IgD-negative memory B cell (primary cell): Measurements from ENCODE around the gene LHX2. TPM values are rescaled to one million over a fixed set of nuclear protein-coding genes. Genes with fewer than 3 reads are reported as not detected.

Experiments
- H3K27ac Mint-ChIP-seq, 3 donors: one replicate each; pipeline ENCODE4 v1.8.0; 2020 to 2022; ENCODE audit warnings: mild to moderate bottlenecking in 3 of 3, mixed read lengths in 3 of 3, moderate library complexity in 1 of 3
- H3K27me3 Mint-ChIP-seq: one replicate; pipeline ENCODE4 v1.8.0; 2021; ENCODE audit warnings: mixed read lengths
- H3K36me3 Mint-ChIP-seq: one replicate; pipeline ENCODE4 v1.8.0; 2020; ENCODE audit warnings: mild to moderate bottlenecking, mixed read lengths
- H3K4me1 Mint-ChIP-seq, 3 donors: one replicate each; pipeline ENCODE4 v1.8.0; 2020 to 2022; ENCODE audit warnings: mixed read lengths in 3 of 3, mild to moderate bottlenecking in 1 of 3
- H3K4me3 Mint-ChIP-seq, 4 donors: one replicate each; pipeline ENCODE4 v1.8.0; 2020 to 2022; ENCODE audit warnings: mild to moderate bottlenecking in 4 of 4, mixed read lengths in 4 of 4, moderate library complexity in 3 of 4
- H3K9me3 Mint-ChIP-seq, 3 donors: one replicate each; pipeline ENCODE4 v1.8.0; 2020 to 2021; ENCODE audit warnings: mixed read lengths in 3 of 3, mild to moderate bottlenecking in 1 of 3
- polyA plus RNA-seq: library from polyadenylated mRNA; unstranded; fragments of 300-500 nt; fragmentation: Illumina TruSeq; gene quantifications from one replicate; pipeline ENCODE4 v1.2.3, GENCODE V29; 2021

Gene LHX2
- polyA plus RNA-seq, 1 donor from 2014 or later, result not detected

- Mint-ChIP-seq H3K4me1 (peaks cover 8 to 21% (median 12%) of the 10 kb centered on the region in 3 donors), H3K36me3 (peaks cover 2% of the 10 kb centered on the region), H3K27ac (peak overlapping the region in 2 of 3 donors; percentile 83 to 97), H3K4me3 (no peak overlapping the region), H3K9me3 (peaks cover 0 to 9% (median 0%) of the 10 kb centered on the region in 3 donors), H3K27me3 (peaks cover 57% of the 10 kb centered on the region)
These were observed 10.9 kb downstream of the LHX2 start for GRCh38 chr9:124022201-124023121.

GRCh38 chr9:124024107-124024506 is 12.5 kb downstream of the LHX2 start:
- Mint-ChIP-seq H3K27ac (no peak overlapping the region), H3K36me3 (peaks cover 2% of the 10 kb centered on the region), H3K9me3 (peaks cover 0 to 9% (median 0%) of the 10 kb centered on the region in 3 donors), H3K27me3 (peaks cover 52% of the 10 kb centered on the region), H3K4me3 (no peak overlapping the region), H3K4me1 (peaks cover 5 to 21% (median 12%) of the 10 kb centered on the region in 3 donors)

GRCh38 chr9:124029617-124030016 is 18.0 kb downstream of the LHX2 start:
- Mint-ChIP-seq H3K4me1 (peaks cover 0 to 4% (median 3%) of the 10 kb centered on the region in 3 donors), H3K4me3 (no peak overlapping the region), H3K27me3 (peaks cover 37% of the 10 kb centered on the region), H3K36me3 (peaks cover 2% of the 10 kb centered on the region), H3K9me3 (no peaks in the 10 kb centered on the region), H3K27ac (no peak overlapping the region)

GRCh38 chr9:124030969-124031451 is 19.4 kb downstream of the LHX2 start:
- Mint-ChIP-seq H3K27ac (no peak overlapping the region), H3K4me1 (peaks cover 0 to 4% (median 3%) of the 10 kb centered on the region in 3 donors), H3K9me3 (peaks cover 0 to 2% (median 0%) of the 10 kb centered on the region in 3 donors), H3K36me3 (no peaks in the 10 kb centered on the region), H3K27me3 (peaks cover 38% of the 10 kb centered on the region), H3K4me3 (peak overlapping the region in 1 of 4 donors; percentile 62)

GRCh38 chr9:124032247-124032646 is 20.7 kb downstream of the LHX2 start:
- H3K27me3 Mint-ChIP-seq, result peaks cover 38% of the 10 kb centered on the region
- H3K9me3 Mint-ChIP-seq, result peaks cover 0 to 2% (median 0%) of the 10 kb centered on the region in 3 donors
- no peak overlapping the region for H3K4me3 Mint-ChIP-seq
- H3K36me3 Mint-ChIP-seq, result no peaks in the 10 kb centered on the region
- H3K4me1 Mint-ChIP-seq, result peaks cover 0 to 4% (median 3%) of the 10 kb centered on the region in 3 donors
- H3K27ac Mint-ChIP-seq, result no peak overlapping the region

GRCh38 chr9:124033348-124033747 is 21.8 kb downstream of the LHX2 start:
- no peak overlapping the region for H3K27ac Mint-ChIP-seq
- H3K9me3 Mint-ChIP-seq, result peaks cover 0 to 2% (median 0%) of the 10 kb centered on the region in 3 donors
- H3K4me3 Mint-ChIP-seq, result no peak overlapping the region

GRCh38 chr9:124033967-124034366 is 22.4 kb downstream of the LHX2 start:
- Mint-ChIP-seq H3K27me3 (peaks cover 45% of the 10 kb centered on the region), H3K4me1 (peaks cover 0 to 4% (median 3%) of the 10 kb centered on the region in 3 donors), H3K27ac (no peak overlapping the region), H3K4me3 (peak overlapping the region in 1 of 4 donors; percentile 3), H3K9me3 (peaks cover 0 to 2% (median 0%) of the 10 kb centered on the region in 3 donors), H3K36me3 (no peaks in the 10 kb centered on the region)

More at GRCh38 chr9:124033348-124033747, 21.8 kb downstream of the LHX2 start:
- Mint-ChIP-seq H3K36me3 (no peaks in the 10 kb centered on the region), H3K27me3 (peaks cover 43% of the 10 kb centered on the region), H3K4me1 (peaks cover 0 to 4% (median 3%) of the 10 kb centered on the region in 3 donors)

GRCh38 chr9:124035001-124035650 is 23.6 kb downstream of the LHX2 start:
- Mint-ChIP-seq H3K27me3 (peaks cover 51% of the 10 kb centered on the region), H3K9me3 (peaks cover 0 to 3% (median 0%) of the 10 kb centered on the region in 3 donors), H3K4me3 (no peak overlapping the region), H3K36me3 (no peaks in the 10 kb centered on the region), H3K27ac (no peak overlapping the region), H3K4me1 (peaks cover 0 to 4% (median 3%) of the 10 kb centered on the region in 3 donors)

GRCh38 chr9:124036578-124036977 is 25.0 kb downstream of the LHX2 start:
- Mint-ChIP-seq H3K4me1 (peaks cover 0 to 7% (median 2%) of the 10 kb centered on the region in 3 donors), H3K36me3 (no peaks in the 10 kb centered on the region), H3K4me3 (no peak overlapping the region)

GRCh38 chr9:124037790-124038189 is 26.2 kb downstream of the LHX2 start:
- H3K36me3 Mint-ChIP-seq, result no peaks in the 10 kb centered on the region
- peaks cover 0 to 3% (median 0%) of the 10 kb centered on the region in 3 donors for H3K9me3 Mint-ChIP-seq
- no peak overlapping the region for H3K27ac Mint-ChIP-seq
- peak overlapping the region in 2 of 4 donors; percentile 18 to 49 for H3K4me3 Mint-ChIP-seq
- H3K27me3 Mint-ChIP-seq, result peaks cover 49% of the 10 kb centered on the region
- H3K4me1 Mint-ChIP-seq, result peaks cover 0 to 10% (median 7%) of the 10 kb centered on the region in 3 donors

More at GRCh38 chr9:124036578-124036977, 25.0 kb downstream of the LHX2 start:
- H3K9me3 Mint-ChIP-seq, result peaks cover 0 to 3% (median 0%) of the 10 kb centered on the region in 3 donors
- peaks cover 52% of the 10 kb centered on the region for H3K27me3 Mint-ChIP-seq
- no peak overlapping the region for H3K27ac Mint-ChIP-seq

- peaks cover 0 to 10% (median 7%) of the 10 kb centered on the region in 3 donors for H3K4me1 Mint-ChIP-seq
- H3K4me3 Mint-ChIP-seq, result peak overlapping the region in 2 of 4 donors; percentile 18 to 49
- H3K9me3 Mint-ChIP-seq, result peaks cover 0 to 3% (median 0%) of the 10 kb centered on the region in 3 donors
- no peaks in the 10 kb centered on the region for H3K36me3 Mint-ChIP-seq
- peaks cover 49% of the 10 kb centered on the region for H3K27me3 Mint-ChIP-seq
- H3K27ac Mint-ChIP-seq, result no peak overlapping the region
These were observed 26.7 kb downstream of the LHX2 start for GRCh38 chr9:124038239-124038638.

- Mint-ChIP-seq H3K9me3 (peaks cover 0 to 3% (median 0%) of the 10 kb centered on the region in 3 donors), H3K27ac (no peak overlapping the region), H3K27me3 (peaks cover 45% of the 10 kb centered on the region), H3K36me3 (no peaks in the 10 kb centered on the region), H3K4me1 (peaks cover 0 to 10% (median 7%) of the 10 kb centered on the region in 3 donors), H3K4me3 (no peak overlapping the region)
These were observed 27.4 kb downstream of the LHX2 start for GRCh38 chr9:124038790-124039633.

- peaks cover 48% of the 10 kb centered on the region for H3K27me3 Mint-ChIP-seq
- peaks cover 0 to 3% (median 0%) of the 10 kb centered on the region in 3 donors for H3K9me3 Mint-ChIP-seq
- H3K36me3 Mint-ChIP-seq, result no peaks in the 10 kb centered on the region
- H3K4me1 Mint-ChIP-seq, result peaks cover 0 to 10% (median 7%) of the 10 kb centered on the region in 3 donors
- H3K4me3 Mint-ChIP-seq, result peak overlapping the region; percentile 42 to 67 (median 50)
- no peak overlapping the region for H3K27ac Mint-ChIP-seq
These were observed 28.8 kb downstream of the LHX2 start for GRCh38 chr9:124040186-124040931.
